Panc1 (cell line): ENCODE data around the gene DDX53. TPM values are rescaled to one million over a fixed set of nuclear protein-coding genes. Genes with fewer than 3 reads are reported as not detected.

Experiments
- ATAC-seq: fragments of 200-7000 bp; cut with Tn5 transposase; 2 replicates; pipeline ENCODE4 v1.9.1; 2020; ENCODE audit warnings: mild to moderate bottlenecking, moderate library complexity
- BruUV-seq: library from RNA; stranded (reverse); fragments of 400-500 nt; replicated peaks from 2 replicates; lab custom pipeline; 2021; lab: Mats Ljungman, UMichigan
- CTCF ChIA-PET: fragments of 300-600 bp; sonication (Branson Sonifier 250); formaldehyde crosslinking; loops from one replicate; lab custom pipeline; 2022; ENCODE audit warnings: antibody characterized with exemption; lab: Charles Lee
- POLR2A ChIA-PET: fragments of 300-600 bp; sonication (Branson Sonifier 250); formaldehyde crosslinking; loops from one replicate; lab custom pipeline; 2022; ENCODE audit warnings: antibody characterized with exemption; lab: Charles Lee
- DNase-seq: peaks from one replicate; pipeline ENCODE4 v3.0.0-alpha.2; 2010; ENCODE audit warnings: low read depth, low spot score
- H3K27ac ChIP-seq: 2 replicates; pipeline ENCODE4 v1.5.1; 2011; ENCODE audit warnings: mild to moderate bottlenecking, low read length, inconsistent platforms
- H3K27me3 ChIP-seq: fragments of 200-500 bp; sonication (Bioruptor generic); 2 replicates; pipeline ENCODE4 v1.6.0; 2014; ENCODE audit warnings: low read length, inconsistent platforms; ENCODE audit not compliant: control insufficient read depth, insufficient read depth
- H3K36me3 ChIP-seq: fragments of 200-500 bp; sonication (Bioruptor generic); 2 replicates; pipeline ENCODE4 v1.5.1; 2014; ENCODE audit warnings: inconsistent platforms, mild to moderate bottlenecking, low read length, moderate library complexity; ENCODE audit not compliant: control insufficient read depth, insufficient read depth
- H3K4me1 ChIP-seq: 2 replicates; pipeline ENCODE4 v1.5.1; 2011; ENCODE audit warnings: inconsistent platforms, mild to moderate bottlenecking, low read length, moderate library complexity; ENCODE audit not compliant: control insufficient read depth, insufficient read depth
- H3K4me3 ChIP-seq, 2 experiments: 2 replicates each; pipeline ENCODE4 v1.5.1; 2011 to 2012; ENCODE audit warnings: low read depth in 2 of 2, low read length in 2 of 2, mild to moderate bottlenecking in 2 of 2, inconsistent platforms in 1 of 2, moderate library complexity in 1 of 2
- H3K9me3 ChIP-seq: fragments of 200-500 bp; sonication (Bioruptor generic); 2 replicates; pipeline ENCODE4 v1.5.1; 2014; ENCODE audit warnings: low read depth, mild to moderate bottlenecking, inconsistent platforms, low read length, moderate library complexity; ENCODE audit not compliant: control insufficient read depth, insufficient read depth
- POLR2AphosphoS5 ChIP-seq: IDR thresholded peaks from 2 replicates; pipeline ENCODE4 v1.6.1; 2012; ENCODE audit warnings: mild to moderate bottlenecking, low read depth, low read length, moderate library complexity
- SIN3A ChIP-seq: IDR thresholded peaks from 2 replicates; pipeline ENCODE4 v1.6.1; 2012; ENCODE audit warnings: low read depth, mild to moderate bottlenecking, low read length, moderate library complexity, borderline replicate concordance; ENCODE audit not compliant: insufficient read depth
- TCF7L2 ChIP-seq: IDR thresholded peaks from 2 replicates; pipeline ENCODE4 v1.6.1; 2011; ENCODE audit warnings: mild to moderate bottlenecking, low read depth, low read length, inconsistent platforms
- in situ Hi-C: cut with HindIII; loops from 2 replicates; pipeline ENCODE4 v1.10.0; 2016; ENCODE audit warnings: low sequenced_read_pairs, low pct_unique_long_range_greater_than_20kb
- intact Hi-C: fragments of 100-400 bp; cut with micrococcal nuclease; formaldehyde crosslinking; loops from one replicate; pipeline ENCODE4 v1.10.0; 2022; ENCODE audit not compliant: unreplicated experiment
- total RNA-seq: library from RNA; stranded (reverse); gene quantifications from one replicate; pipeline ENCODE4 v1.2.1, GENCODE V29; 2021; ENCODE audit not compliant: unreplicated experiment
- TF ChIP-seq, protein P1 (sequence below), 2 experiments: IDR thresholded peaks; 2 replicates each; pipeline ENCODE4 v1.6.1; 2011 to 2012; ENCODE audit warnings: low read depth in 2 of 2, control low read depth in 1 of 2, low read length in 1 of 2, mild to moderate bottlenecking in 1 of 2, moderate library complexity in 1 of 2; ENCODE audit not compliant: insufficient read depth in 1 of 2
- TF ChIP-seq, protein P2 (sequence below): fragments of 450-650 bp; IDR thresholded peaks from 2 replicates; pipeline ENCODE4 v1.5.1; 2017; ENCODE audit warnings: mild to moderate bottlenecking

The DDX53 gene
- total RNA-seq, 1 experiment from 2014 or later: not detected

DNA sequence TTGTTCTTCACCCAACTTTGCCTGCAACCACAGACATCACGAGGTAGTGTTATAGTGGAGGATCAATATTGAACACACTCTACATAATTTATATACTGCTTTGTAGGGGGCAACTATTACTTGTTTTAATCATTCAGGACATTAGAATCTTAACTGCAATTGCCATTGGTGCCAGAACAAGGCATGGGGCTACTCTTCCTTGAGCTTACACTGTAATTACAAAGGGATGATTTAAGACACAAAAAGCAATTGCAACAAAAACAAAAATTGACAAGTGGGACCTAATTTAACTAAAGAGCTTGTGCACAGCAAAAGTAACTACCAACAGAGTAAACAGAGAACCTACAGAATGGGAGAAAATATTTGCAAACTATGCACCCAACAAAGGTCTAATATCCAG is 24.0 kb upstream of the DDX53 start:
- no peaks in the 10 kb centered on the region for H3K27me3 ChIP-seq
- H3K4me3 ChIP-seq: no peak overlapping the region
- ChIA-PET POLR2A (no interaction called here), CTCF (no interaction called here)
- TF ChIP-seq TCF7L2 (no peak), SIN3A (no peak), POLR2AphosphoS5 (no peak)
- TF ChIP-seq, protein P1, sequence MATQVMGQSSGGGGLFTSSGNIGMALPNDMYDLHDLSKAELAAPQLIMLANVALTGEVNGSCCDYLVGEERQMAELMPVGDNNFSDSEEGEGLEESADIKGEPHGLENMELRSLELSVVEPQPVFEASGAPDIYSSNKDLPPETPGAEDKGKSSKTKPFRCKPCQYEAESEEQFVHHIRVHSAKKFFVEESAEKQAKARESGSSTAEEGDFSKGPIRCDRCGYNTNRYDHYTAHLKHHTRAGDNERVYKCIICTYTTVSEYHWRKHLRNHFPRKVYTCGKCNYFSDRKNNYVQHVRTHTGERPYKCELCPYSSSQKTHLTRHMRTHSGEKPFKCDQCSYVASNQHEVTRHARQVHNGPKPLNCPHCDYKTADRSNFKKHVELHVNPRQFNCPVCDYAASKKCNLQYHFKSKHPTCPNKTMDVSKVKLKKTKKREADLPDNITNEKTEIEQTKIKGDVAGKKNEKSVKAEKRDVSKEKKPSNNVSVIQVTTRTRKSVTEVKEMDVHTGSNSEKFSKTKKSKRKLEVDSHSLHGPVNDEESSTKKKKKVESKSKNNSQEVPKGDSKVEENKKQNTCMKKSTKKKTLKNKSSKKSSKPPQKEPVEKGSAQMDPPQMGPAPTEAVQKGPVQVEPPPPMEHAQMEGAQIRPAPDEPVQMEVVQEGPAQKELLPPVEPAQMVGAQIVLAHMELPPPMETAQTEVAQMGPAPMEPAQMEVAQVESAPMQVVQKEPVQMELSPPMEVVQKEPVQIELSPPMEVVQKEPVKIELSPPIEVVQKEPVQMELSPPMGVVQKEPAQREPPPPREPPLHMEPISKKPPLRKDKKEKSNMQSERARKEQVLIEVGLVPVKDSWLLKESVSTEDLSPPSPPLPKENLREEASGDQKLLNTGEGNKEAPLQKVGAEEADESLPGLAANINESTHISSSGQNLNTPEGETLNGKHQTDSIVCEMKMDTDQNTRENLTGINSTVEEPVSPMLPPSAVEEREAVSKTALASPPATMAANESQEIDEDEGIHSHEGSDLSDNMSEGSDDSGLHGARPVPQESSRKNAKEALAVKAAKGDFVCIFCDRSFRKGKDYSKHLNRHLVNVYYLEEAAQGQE (IDR thresholded peaks at IDR 0.05; ENCODE audit: insufficient read depth in 1 of 2, low read depth in 2 of 2, low read length in 1 of 2): no peak
- TF ChIP-seq, protein P2, sequence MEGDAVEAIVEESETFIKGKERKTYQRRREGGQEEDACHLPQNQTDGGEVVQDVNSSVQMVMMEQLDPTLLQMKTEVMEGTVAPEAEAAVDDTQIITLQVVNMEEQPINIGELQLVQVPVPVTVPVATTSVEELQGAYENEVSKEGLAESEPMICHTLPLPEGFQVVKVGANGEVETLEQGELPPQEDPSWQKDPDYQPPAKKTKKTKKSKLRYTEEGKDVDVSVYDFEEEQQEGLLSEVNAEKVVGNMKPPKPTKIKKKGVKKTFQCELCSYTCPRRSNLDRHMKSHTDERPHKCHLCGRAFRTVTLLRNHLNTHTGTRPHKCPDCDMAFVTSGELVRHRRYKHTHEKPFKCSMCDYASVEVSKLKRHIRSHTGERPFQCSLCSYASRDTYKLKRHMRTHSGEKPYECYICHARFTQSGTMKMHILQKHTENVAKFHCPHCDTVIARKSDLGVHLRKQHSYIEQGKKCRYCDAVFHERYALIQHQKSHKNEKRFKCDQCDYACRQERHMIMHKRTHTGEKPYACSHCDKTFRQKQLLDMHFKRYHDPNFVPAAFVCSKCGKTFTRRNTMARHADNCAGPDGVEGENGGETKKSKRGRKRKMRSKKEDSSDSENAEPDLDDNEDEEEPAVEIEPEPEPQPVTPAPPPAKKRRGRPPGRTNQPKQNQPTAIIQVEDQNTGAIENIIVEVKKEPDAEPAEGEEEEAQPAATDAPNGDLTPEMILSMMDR: no peak
- in situ Hi-C loops: no loop called here
- H3K36me3 ChIP-seq: no peaks in the 10 kb centered on the region
- no peaks in the 10 kb centered on the region for H3K9me3 ChIP-seq
- intact Hi-C loops: no loop called here
- DNase-seq (no peak), ATAC-seq (no peak)
- no peaks in the 10 kb centered on the region for H3K4me1 ChIP-seq
- H3K27ac ChIP-seq: no peak overlapping the region
- no TSS peak for BruUV-seq

DNA sequence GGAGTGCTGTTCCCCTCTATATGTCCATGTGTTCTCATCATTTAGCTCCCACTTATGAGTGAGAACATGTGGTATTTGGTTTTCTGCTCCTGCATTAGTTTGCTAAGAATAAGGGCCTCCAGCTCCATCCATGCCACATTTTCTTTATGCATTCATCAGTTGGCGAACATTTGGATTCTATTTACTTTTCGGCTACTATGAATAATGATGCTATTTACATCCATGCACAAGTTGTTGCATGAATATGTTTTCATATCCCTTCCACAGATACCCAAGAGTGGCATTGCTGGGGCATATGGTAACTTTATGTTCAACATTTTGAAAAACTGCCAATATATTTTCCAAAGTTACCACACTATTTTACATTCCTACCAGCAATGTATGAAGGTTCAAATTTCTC is 13.8 kb upstream of the DDX53 start:
- intact Hi-C loops: no loop called here
- H3K4me1 ChIP-seq: no peaks in the 10 kb centered on the region

More for the DNA sequence above, 13.8 kb upstream of the DDX53 start:
- no TSS peak for BruUV-seq
- ChIA-PET POLR2A (interaction anchor here (0.6 to 0.7 kb wide), 2 partner anchors 24 to 46 kb away, joined by 3 to 9 read pairs; no protein-coding TSS in a partner anchor), CTCF (no interaction called here)
- in situ Hi-C loops: no loop called here
- DNase-seq: no peak
- ATAC-seq: no peak
- no peaks in the 10 kb centered on the region for H3K9me3 ChIP-seq
- TF ChIP-seq POLR2AphosphoS5: no peak
- TF ChIP-seq SIN3A: no peak
- TF ChIP-seq, protein P2: no peak
- TF ChIP-seq, protein P1 (IDR thresholded peaks at IDR 0.05; ENCODE audit: insufficient read depth in 1 of 2, low read depth in 2 of 2, low read length in 1 of 2): no peak
- no peak for TF ChIP-seq TCF7L2
- H3K27me3 ChIP-seq: no peaks in the 10 kb centered on the region
- no peak overlapping the region for H3K27ac ChIP-seq
- no peaks in the 10 kb centered on the region for H3K36me3 ChIP-seq
- no peak overlapping the region for H3K4me3 ChIP-seq
